SU-DHL-6 (cell line): ENCODE results near the gene TES.

ENCODE experiments used
- EZH2phosphoT487 ChIP-seq: fragments of 200-600 bp; sonication (generic), shearing (Covaris generic); conservative IDR thresholded peaks from 2 replicates; pipeline ENCODE4 v1.6.1; 2018; ENCODE audit warnings: mild to moderate bottlenecking, antibody characterized with exemption, low read length, moderate library complexity, mixed read lengths
- TF ChIP-seq, protein P1 (sequence below): fragments of 200-600 bp; sonication (generic); IDR thresholded peaks from one replicate; pipeline ENCODE4 v1.5.1; 2017; ENCODE audit warnings: antibody characterized with exemption, mild to moderate bottlenecking, low read length, moderate library complexity; ENCODE audit not compliant: insufficient read depth, poor library complexity, severe bottlenecking

DNA sequence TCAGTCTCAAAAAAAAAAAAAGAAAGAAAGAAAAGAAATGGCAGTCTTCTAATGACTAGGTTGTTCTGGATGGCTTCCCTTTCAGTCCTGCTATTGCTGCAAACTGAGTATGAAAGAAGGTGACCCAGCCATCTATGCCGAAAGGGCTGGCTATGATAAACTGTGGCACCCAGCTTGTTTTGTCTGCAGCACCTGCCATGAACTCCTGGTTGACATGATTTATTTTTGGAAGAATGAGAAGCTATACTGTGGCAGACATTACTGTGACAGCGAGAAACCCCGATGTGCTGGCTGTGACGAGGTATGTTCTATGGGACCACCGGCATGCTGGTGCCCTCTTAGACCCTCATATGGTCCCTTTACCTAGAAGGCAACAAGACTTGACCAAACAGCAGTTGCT is 41.3 kb downstream of the TES start:
- TF ChIP-seq, protein P1, sequence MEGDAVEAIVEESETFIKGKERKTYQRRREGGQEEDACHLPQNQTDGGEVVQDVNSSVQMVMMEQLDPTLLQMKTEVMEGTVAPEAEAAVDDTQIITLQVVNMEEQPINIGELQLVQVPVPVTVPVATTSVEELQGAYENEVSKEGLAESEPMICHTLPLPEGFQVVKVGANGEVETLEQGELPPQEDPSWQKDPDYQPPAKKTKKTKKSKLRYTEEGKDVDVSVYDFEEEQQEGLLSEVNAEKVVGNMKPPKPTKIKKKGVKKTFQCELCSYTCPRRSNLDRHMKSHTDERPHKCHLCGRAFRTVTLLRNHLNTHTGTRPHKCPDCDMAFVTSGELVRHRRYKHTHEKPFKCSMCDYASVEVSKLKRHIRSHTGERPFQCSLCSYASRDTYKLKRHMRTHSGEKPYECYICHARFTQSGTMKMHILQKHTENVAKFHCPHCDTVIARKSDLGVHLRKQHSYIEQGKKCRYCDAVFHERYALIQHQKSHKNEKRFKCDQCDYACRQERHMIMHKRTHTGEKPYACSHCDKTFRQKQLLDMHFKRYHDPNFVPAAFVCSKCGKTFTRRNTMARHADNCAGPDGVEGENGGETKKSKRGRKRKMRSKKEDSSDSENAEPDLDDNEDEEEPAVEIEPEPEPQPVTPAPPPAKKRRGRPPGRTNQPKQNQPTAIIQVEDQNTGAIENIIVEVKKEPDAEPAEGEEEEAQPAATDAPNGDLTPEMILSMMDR: no peak
- TF ChIP-seq EZH2phosphoT487: no peak
